Esophagus squamous epithelium (tissue), 5 donors: ENCODE data around the gene TERC. TPM values are rescaled to one million over a fixed set of nuclear protein-coding genes. Genes with fewer than 3 reads are reported as not detected.

ENCODE experiments used
- DNase-seq: peaks from one replicate; lab custom pipeline; 2025; lab: John Stamatoyannopoulos, UW
- H3K27ac ChIP-seq, 4 donors: fragments of 200-600 bp; sonication (generic); one replicate each; pipeline ENCODE4 v1.5.1; 2016 to 2019; ENCODE audit warnings: mild to moderate bottlenecking in 1 of 4
- H3K27me3 ChIP-seq, 4 donors: fragments of 200-600 bp; sonication (generic); 1 replicate in 3 of 4; 2 replicates in 1 of 4; pipeline versions ENCODE4 v1.5.1 to v1.6.0; 2017 to 2021; ENCODE audit warnings: antibody characterized with exemption in 1 of 4
- H3K36me3 ChIP-seq, 3 donors: fragments of 200-600 bp; sonication (generic); one replicate each; pipeline ENCODE4 v1.5.1; 2016 to 2019
- H3K4me1 ChIP-seq, 3 donors: fragments of 200-600 bp; sonication (generic); one replicate each; pipeline ENCODE4 v1.5.1; 2017 to 2019
- H3K4me3 ChIP-seq, 4 donors: fragments of 200-600 bp; sonication (generic); 1 replicate in 3 of 4; 2 replicates in 1 of 4; pipeline ENCODE4 v1.5.1; 2016 to 2019; ENCODE audit warnings: mild to moderate bottlenecking in 2 of 4, moderate library complexity in 1 of 4
- H3K9me3 ChIP-seq, 3 donors: fragments of 200-600 bp; sonication (generic); one replicate each; pipeline ENCODE4 v1.5.1; 2016 to 2019
- CTCF ChIP-seq, 6 experiments: fragments of 450-650 bp in 4 of 6; fragments of 200-600 bp in 2 of 6; sonication (generic) in 2 of 6; IDR thresholded peaks; one replicate each; pipeline ENCODE4 v1.5.1; 2016 to 2019; ENCODE audit warnings: antibody characterized with exemption in 6 of 6, mild to moderate bottlenecking in 4 of 6, moderate library complexity in 4 of 6
- POLR2A ChIP-seq, 4 donors: fragments of 450-650 bp; IDR thresholded peaks; one replicate each; pipeline ENCODE4 v1.6.1; 2017; ENCODE audit warnings: antibody characterized with exemption in 4 of 4, mild to moderate bottlenecking in 4 of 4, moderate library complexity in 3 of 4
- WGBS, 2 donors: methylation state at CpG; one replicate each; pipeline ENCODE4 v1.1.5; 2018; 5-methylcytosine and 5-hydroxymethylcytosine counted together
- intact Hi-C: fragments of 100-400 bp; cut with DNase I; formaldehyde crosslinking; loops from one replicate; pipeline ENCODE4 v1.15.0; 2022
- total RNA-seq, 4 donors: library from RNA; depleted of rRNA; stranded (reverse); fragments of >200 nt; gene quantifications; one replicate each; pipeline ENCODE4 v1.1.0, GENCODE V29; 2016
- donor health status: DM: yes; HTN: yes; CAD: no.

The TERC gene
- total RNA-seq, 4 donors from 2014 or later: 120 to 221 (median 166) TPM

DNA sequence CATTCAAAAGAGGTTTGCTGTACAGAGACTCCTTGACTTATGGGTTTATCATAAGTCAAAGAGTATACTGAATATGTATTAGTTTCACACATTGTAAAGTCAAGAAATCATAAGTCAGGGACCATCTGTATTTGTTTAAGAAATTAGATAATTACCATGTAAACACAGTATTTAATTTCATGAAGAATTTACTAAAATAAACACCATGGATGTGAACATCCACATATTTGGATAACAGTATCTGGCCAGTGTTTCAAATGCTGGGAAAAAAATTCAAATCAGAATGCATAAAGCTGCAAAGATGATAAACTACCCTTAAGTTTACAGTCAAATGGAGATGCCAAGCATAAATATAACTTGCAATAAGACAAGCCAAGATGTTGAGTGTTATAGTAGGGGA lies 25.4 kb upstream of the TERC start:
- Histone ChIP-seq H3K27me3 (no peaks in the 10 kb centered on the region), H3K27ac (no peak overlapping the region), H3K4me3 (no peak overlapping the region), H3K4me1 (no peaks in the 10 kb centered on the region), H3K9me3 (no peaks in the 10 kb centered on the region), H3K36me3 (peaks cover 0 to 61% (median 20%) of the 10 kb centered on the region in 3 donors)
- intact Hi-C loops: no loop called here
- DNase-seq: no peak
- TF ChIP-seq CTCF (IDR thresholded peaks at IDR 0.05) (no peak), POLR2A (IDR thresholded peaks at IDR 0.05) (no peak)

DNA sequence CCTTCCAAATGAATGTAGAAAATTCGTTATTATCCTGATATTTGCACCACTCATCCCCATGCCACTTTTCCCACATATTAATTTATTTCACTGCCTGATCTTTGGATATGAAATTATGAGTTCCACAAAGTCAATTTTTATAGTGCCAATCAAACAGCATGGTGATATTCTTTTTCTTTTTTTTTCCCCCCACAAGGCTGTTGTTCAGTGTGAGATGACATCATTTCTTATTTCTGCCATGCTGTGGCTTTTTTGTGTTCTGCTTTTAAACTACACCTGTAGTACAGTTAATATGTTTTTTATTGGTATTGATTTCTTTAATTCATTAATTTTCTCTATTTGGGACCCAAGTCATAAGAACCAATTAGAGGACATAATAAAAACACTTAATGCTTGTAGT lies 22.9 kb upstream of the TERC start:
- Histone ChIP-seq H3K27me3 (no peaks in the 10 kb centered on the region), H3K4me3 (no peak overlapping the region), H3K36me3 (peaks cover 0 to 83% (median 21%) of the 10 kb centered on the region in 3 donors), H3K4me1 (no peaks in the 10 kb centered on the region), H3K27ac (no peak overlapping the region), H3K9me3 (no peaks in the 10 kb centered on the region)
- WGBS, 2 donors: 67 to 84% methylated on average over 1 of the region's 1 CpG
- no peak for TF ChIP-seq CTCF (IDR thresholded peaks at IDR 0.05)
- TF ChIP-seq POLR2A (IDR thresholded peaks at IDR 0.05): no peak
- intact Hi-C loops: no loop called here
- DNase-seq: no peak

DNA sequence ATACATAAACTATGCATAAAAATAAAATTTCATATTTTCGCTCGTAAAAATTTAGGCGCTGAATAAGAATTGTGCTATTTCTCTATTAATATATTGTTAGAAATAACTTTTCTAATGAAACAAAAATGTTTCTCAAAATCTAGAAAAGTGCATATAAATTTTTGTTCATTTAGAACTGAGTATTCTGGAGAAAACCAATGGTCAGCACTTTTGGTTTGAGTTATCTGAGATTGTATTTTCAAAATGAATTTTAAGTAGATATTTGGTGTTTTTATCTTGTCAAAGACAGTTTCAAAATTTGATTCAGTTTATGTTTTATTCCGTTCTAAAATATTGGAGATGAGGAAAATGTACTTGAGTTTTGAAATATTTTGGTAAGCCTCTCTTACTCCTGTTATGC lies 22.3 kb upstream of the TERC start:
- WGBS, 2 donors: 96 to 97% methylated on average over 4 of the region's 4 CpGs
- intact Hi-C loops: no loop called here

DNA sequence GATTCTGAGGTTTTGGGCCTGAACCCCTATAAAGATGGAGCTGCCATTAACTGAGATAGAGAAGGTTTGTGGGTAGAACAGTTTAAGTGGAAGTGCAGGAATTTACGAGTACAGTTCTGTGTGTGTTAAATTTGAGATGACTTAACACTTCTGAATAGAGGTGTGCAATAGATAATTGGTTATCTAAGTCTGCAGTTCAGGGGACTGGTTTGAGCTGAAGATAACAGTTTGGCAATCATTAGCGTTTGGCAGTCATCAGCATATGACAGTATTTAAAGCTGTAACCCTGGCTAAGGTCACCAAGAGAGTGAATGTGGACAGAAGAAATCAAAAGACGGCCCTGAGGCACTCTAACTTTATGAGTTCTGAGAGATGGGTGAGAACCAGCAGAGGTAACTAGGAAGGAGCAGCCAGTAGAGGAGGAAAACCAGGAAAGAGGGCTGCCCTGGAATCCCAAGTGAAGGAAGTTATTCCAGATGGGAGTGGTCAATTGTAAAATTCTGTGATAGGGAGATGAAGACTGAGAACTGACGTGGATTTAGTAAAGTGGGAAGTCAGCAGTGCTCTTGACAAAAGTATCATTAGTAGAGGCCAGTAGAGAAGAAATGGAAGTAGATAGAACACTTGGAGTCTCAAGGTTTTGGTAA lies 16.5 kb upstream of the TERC start:
- intact Hi-C loops: no loop called here
- Histone ChIP-seq H3K4me1 (peaks cover 0 to 1% (median 0%) of the 10 kb centered on the region in 3 donors), H3K4me3 (no peak overlapping the region), H3K36me3 (peaks cover 0 to 100% (median 6%) of the 10 kb centered on the region in 3 donors), H3K9me3 (no peaks in the 10 kb centered on the region), H3K27me3 (no peaks in the 10 kb centered on the region), H3K27ac (no peak overlapping the region)
- no peak for TF ChIP-seq CTCF (IDR thresholded peaks at IDR 0.05)
- no peak for TF ChIP-seq POLR2A (IDR thresholded peaks at IDR 0.05)
- 87 to 89% methylated on average over 4 of the region's 4 CpGs for WGBS, 2 donors
- no peak for DNase-seq

More for the DNA sequence above, 22.3 kb upstream of the TERC start:
- H3K4me1 ChIP-seq: no peaks in the 10 kb centered on the region
- H3K27ac ChIP-seq: no peak overlapping the region
- no peak overlapping the region for H3K4me3 ChIP-seq
- H3K9me3 ChIP-seq: no peaks in the 10 kb centered on the region
- no peaks in the 10 kb centered on the region for H3K27me3 ChIP-seq
- no peak for TF ChIP-seq POLR2A (IDR thresholded peaks at IDR 0.05)
- no peak for TF ChIP-seq CTCF (IDR thresholded peaks at IDR 0.05)
- H3K36me3 ChIP-seq: peaks cover 0 to 83% (median 21%) of the 10 kb centered on the region in 3 donors
- DNase-seq: no peak

DNA sequence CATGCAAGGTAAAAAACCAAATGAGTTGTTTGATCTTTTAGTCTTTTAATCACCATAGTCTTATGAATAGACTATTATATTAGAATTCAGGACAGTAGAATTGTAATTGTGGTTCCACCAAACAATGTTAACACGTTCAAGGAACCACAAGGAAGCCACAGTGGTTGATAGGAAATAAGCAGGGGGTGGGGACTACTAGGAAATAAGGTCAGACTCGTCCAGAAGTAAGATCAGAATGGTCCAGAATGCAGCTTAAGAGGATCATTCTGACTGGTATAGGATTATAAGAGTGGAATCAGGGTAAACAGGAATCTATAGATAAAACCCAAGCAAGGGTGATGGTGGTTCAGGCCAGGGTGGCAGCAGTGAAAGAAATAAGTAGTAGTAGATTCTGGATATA lies 15.9 kb upstream of the TERC start:
- no peak for TF ChIP-seq CTCF (IDR thresholded peaks at IDR 0.05)
- TF ChIP-seq POLR2A (IDR thresholded peaks at IDR 0.05): no peak
- H3K27me3 ChIP-seq: no peaks in the 10 kb centered on the region
- 53 to 54% methylated on average over 2 of the region's 2 CpGs for whole genome bisulfite sequencing, 2 donors
- intact Hi-C loops: no loop called here
- no peak overlapping the region for H3K4me3 ChIP-seq
- H3K27ac ChIP-seq: no peak overlapping the region
- no peaks in the 10 kb centered on the region for H3K9me3 ChIP-seq
- peaks cover 0 to 100% (median 5%) of the 10 kb centered on the region in 3 donors for H3K36me3 ChIP-seq
- H3K4me1 ChIP-seq: peaks cover 0 to 7% (median 3%) of the 10 kb centered on the region in 3 donors
- DNase-seq: no peak
